ENCODE data around the gene RNF220. TPM values are rescaled to one million over a fixed set of nuclear protein-coding genes. Genes with fewer than 3 reads are reported as not detected.

RNF220 gene
- total RNA-seq, 1 experiment from 2014 or later = 128 TPM

DNA sequence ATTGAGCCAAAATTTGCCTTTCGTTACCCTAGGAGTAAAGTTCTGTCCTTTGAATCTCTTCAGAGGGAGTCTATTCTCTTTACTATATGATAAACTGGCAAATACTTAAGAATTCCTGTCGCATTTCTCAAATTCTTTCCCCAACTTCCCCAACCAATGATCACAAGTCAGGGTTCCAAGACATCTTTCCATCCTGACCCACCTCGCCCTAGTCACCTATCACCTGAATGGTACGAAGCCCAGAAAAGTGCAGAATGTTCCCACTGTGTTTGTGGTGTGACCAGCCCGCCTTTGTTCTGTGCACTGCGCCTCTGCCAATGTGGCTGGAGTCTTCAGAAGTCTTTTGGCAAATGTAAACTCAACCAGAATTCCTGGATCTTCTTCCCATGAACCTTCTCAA is 132.5 kb downstream of the RNF220 start:
- ChIA-PET POLR2A (no interaction called here), CTCF (no interaction called here)
- ATAC-seq (no peak), DNase-seq (ENCODE audit: low spot score) (no peak)
- H3K4me1 Mint-ChIP-seq = peaks cover 78% of the 10 kb centered on the region
- H3K36me3 Mint-ChIP-seq = no peaks in the 10 kb centered on the region
- TF ChIP-seq NFATC4 (CRISPR knock-in tag; IDR thresholded peaks at IDR 0.05) (no peak), ZNF396 (CRISPR knock-in tag; IDR thresholded peaks at IDR 0.05; ENCODE audit: borderline replicate concordance) (no peak), TEAD1 (CRISPR knock-in tag; IDR thresholded peaks at IDR 0.05) (no peak), CBFB (CRISPR knock-in tag; IDR thresholded peaks at IDR 0.05; ENCODE audit: low read depth) (no peak), ZNF423 (CRISPR knock-in tag; IDR thresholded peaks at IDR 0.05) (no peak), SMAD3 (CRISPR knock-in tag; IDR thresholded peaks at IDR 0.05; ENCODE audit: borderline replicate concordance) (no peak), ZNF416 (CRISPR knock-in tag; IDR thresholded peaks at IDR 0.05) (no peak)
- TF ChIP-seq, protein P1, sequence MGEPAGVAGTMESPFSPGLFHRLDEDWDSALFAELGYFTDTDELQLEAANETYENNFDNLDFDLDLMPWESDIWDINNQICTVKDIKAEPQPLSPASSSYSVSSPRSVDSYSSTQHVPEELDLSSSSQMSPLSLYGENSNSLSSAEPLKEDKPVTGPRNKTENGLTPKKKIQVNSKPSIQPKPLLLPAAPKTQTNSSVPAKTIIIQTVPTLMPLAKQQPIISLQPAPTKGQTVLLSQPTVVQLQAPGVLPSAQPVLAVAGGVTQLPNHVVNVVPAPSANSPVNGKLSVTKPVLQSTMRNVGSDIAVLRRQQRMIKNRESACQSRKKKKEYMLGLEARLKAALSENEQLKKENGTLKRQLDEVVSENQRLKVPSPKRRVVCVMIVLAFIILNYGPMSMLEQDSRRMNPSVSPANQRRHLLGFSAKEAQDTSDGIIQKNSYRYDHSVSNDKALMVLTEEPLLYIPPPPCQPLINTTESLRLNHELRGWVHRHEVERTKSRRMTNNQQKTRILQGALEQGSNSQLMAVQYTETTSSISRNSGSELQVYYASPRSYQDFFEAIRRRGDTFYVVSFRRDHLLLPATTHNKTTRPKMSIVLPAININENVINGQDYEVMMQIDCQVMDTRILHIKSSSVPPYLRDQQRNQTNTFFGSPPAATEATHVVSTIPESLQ (CRISPR knock-in tag; IDR thresholded peaks at IDR 0.05) = no peak
- TF ChIP-seq, protein P2, sequence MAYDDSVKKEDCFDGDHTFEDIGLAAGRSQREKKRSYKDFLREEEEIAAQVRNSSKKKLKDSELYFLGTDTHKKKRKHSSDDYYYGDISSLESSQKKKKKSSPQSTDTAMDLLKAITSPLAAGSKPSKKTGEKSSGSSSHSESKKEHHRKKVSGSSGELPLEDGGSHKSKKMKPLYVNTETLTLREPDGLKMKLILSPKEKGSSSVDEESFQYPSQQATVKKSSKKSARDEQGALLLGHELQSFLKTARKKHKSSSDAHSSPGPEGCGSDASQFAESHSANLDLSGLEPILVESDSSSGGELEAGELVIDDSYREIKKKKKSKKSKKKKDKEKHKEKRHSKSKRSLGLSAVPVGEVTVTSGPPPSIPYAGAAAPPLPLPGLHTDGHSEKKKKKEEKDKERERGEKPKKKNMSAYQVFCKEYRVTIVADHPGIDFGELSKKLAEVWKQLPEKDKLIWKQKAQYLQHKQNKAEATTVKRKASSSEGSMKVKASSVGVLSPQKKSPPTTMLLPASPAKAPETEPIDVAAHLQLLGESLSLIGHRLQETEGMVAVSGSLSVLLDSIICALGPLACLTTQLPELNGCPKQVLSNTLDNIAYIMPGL (CRISPR knock-in tag; IDR thresholded peaks at IDR 0.05) = no peak
- TF ChIP-seq, protein P3, sequence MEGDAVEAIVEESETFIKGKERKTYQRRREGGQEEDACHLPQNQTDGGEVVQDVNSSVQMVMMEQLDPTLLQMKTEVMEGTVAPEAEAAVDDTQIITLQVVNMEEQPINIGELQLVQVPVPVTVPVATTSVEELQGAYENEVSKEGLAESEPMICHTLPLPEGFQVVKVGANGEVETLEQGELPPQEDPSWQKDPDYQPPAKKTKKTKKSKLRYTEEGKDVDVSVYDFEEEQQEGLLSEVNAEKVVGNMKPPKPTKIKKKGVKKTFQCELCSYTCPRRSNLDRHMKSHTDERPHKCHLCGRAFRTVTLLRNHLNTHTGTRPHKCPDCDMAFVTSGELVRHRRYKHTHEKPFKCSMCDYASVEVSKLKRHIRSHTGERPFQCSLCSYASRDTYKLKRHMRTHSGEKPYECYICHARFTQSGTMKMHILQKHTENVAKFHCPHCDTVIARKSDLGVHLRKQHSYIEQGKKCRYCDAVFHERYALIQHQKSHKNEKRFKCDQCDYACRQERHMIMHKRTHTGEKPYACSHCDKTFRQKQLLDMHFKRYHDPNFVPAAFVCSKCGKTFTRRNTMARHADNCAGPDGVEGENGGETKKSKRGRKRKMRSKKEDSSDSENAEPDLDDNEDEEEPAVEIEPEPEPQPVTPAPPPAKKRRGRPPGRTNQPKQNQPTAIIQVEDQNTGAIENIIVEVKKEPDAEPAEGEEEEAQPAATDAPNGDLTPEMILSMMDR (IDR thresholded peaks at IDR 0.05) = no peak
- H3K27me3 Mint-ChIP-seq (ENCODE audit: low read depth) = peaks cover 7% of the 10 kb centered on the region
- H3K9me3 Mint-ChIP-seq = no peaks in the 10 kb centered on the region
- H3K27ac Mint-ChIP-seq = peak overlapping the region; percentile 10; the same call in 1 of the 2 replicates
- H3K4me3 Mint-ChIP-seq = no peak overlapping the region; the same call in 1 of the 2 replicates

DNA sequence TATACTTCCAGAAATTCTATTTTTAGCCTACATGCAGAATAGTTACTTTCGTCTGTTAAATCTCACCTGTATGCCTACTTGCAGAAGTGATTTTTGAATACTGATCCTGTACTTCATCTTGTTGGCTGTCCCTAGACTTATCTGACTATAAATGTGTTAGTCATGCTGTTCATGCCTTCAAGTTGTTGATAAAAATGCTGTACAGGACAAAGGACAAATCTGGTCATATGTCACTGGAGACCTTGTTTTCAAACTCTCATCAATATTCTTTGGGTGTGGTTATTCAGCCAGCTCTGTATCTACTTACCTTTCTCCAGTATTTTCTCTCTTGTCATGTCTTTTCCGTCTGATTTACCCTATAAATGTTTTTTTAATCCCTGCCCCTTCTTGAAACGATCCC is 132.9 kb downstream of the RNF220 start:
- POLR2A ChIA-PET = interaction anchor here (0.7 to 1.3 kb wide), 2 partner anchors 13 to 27 kb away, joined by 3 to 6 read pairs; no protein-coding TSS in a partner anchor
- Mint-ChIP-seq H3K27ac (no peak overlapping the region), H3K9me3 (no peaks in the 10 kb centered on the region), H3K4me1 (peaks cover 74% of the 10 kb centered on the region), H3K27me3 (ENCODE audit: low read depth) (peaks cover 7% of the 10 kb centered on the region), H3K4me3 (no peak overlapping the region), H3K36me3 (no peaks in the 10 kb centered on the region)
- DNase-seq (ENCODE audit: low spot score) (no peak), ATAC-seq (no peak)
- CTCF ChIA-PET = interaction anchor here (9.5 kb wide), 1 partner anchor 13 kb away, joined by 69 read pairs; no protein-coding TSS in a partner anchor
- TF ChIP-seq TEAD4 (CRISPR knock-in tag; IDR thresholded peaks at IDR 0.05) (no peak), OVOL2 (CRISPR knock-in tag; IDR thresholded peaks at IDR 0.05; ENCODE audit: borderline replicate concordance) (no peak), ZNF317 (CRISPR knock-in tag; IDR thresholded peaks at IDR 0.05; ENCODE audit: borderline replicate concordance, low read depth) (no peak), NR1H2 (CRISPR knock-in tag; IDR thresholded peaks at IDR 0.05) (no peak), TP53 (CRISPR knock-in tag; IDR thresholded peaks at IDR 0.05) (no peak), ZNF396 (CRISPR knock-in tag; IDR thresholded peaks at IDR 0.05; ENCODE audit: borderline replicate concordance) (no peak), ZNF263 (CRISPR knock-in tag; IDR thresholded peaks at IDR 0.05; ENCODE audit: low read depth) (no peak), ZNF219 (CRISPR knock-in tag; IDR thresholded peaks at IDR 0.05; ENCODE audit: borderline replicate concordance) (no peak), ESRRA (CRISPR knock-in tag; IDR thresholded peaks at IDR 0.05; ENCODE audit: borderline replicate concordance) (no peak), PRRX2 (CRISPR knock-in tag; IDR thresholded peaks at IDR 0.05) (no peak)
- TF ChIP-seq, protein P4, sequence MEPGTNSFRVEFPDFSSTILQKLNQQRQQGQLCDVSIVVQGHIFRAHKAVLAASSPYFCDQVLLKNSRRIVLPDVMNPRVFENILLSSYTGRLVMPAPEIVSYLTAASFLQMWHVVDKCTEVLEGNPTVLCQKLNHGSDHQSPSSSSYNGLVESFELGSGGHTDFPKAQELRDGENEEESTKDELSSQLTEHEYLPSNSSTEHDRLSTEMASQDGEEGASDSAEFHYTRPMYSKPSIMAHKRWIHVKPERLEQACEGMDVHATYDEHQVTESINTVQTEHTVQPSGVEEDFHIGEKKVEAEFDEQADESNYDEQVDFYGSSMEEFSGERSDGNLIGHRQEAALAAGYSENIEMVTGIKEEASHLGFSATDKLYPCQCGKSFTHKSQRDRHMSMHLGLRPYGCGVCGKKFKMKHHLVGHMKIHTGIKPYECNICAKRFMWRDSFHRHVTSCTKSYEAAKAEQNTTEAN (CRISPR knock-in tag; IDR thresholded peaks at IDR 0.05) = no peak
- TF ChIP-seq, protein P3 (IDR thresholded peaks at IDR 0.05) = no peak
- TF ChIP-seq, protein P5, sequence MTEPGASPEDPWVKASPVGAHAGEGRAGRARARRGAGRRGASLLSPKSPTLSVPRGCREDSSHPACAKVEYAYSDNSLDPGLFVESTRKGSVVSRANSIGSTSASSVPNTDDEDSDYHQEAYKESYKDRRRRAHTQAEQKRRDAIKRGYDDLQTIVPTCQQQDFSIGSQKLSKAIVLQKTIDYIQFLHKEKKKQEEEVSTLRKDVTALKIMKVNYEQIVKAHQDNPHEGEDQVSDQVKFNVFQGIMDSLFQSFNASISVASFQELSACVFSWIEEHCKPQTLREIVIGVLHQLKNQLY (CRISPR knock-in tag; IDR thresholded peaks at IDR 0.05) = no peak
- TF ChIP-seq, protein P6, sequence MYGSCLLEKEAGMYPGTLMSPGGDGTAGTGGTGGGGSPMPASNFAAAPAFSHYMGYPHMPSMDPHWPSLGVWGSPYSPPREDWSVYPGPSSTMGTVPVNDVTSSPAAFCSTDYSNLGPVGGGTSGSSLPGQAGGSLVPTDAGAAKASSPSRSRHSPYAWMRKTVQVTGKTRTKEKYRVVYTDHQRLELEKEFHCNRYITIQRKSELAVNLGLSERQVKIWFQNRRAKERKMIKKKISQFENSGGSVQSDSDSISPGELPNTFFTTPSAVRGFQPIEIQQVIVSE (CRISPR knock-in tag; IDR thresholded peaks at IDR 0.05; ENCODE audit: borderline replicate concordance) = no peak
- TF ChIP-seq, protein P7, sequence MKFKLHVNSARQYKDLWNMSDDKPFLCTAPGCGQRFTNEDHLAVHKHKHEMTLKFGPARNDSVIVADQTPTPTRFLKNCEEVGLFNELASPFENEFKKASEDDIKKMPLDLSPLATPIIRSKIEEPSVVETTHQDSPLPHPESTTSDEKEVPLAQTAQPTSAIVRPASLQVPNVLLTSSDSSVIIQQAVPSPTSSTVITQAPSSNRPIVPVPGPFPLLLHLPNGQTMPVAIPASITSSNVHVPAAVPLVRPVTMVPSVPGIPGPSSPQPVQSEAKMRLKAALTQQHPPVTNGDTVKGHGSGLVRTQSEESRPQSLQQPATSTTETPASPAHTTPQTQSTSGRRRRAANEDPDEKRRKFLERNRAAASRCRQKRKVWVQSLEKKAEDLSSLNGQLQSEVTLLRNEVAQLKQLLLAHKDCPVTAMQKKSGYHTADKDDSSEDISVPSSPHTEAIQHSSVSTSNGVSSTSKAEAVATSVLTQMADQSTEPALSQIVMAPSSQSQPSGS (CRISPR knock-in tag; IDR thresholded peaks at IDR 0.05; ENCODE audit: borderline replicate concordance, low read depth) = no peak

Data from WTC11 (cell line).